Measurements from ENCODE around the gene LPCAT2.

DNA sequence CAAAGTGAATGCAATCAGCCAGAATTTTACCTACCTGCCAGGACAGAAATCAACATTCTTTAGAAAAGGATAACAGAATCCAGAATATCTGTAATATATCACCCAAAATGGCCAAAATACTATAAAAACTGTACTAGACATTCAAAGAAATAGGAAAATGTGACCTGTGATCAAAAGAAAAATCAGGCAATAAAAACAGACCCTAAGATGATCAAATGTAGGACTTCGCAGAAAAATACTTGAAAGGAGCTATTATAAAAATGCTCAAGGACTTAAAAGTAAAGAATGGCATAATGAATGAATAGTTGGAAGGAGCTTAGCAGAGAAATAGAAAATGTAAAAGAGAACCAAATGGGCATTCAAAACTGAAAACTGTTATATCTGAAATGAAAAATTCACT is 4.1 kb downstream of the LPCAT2 start:
- no peak for TF ChIP-seq PATZ1 (CRISPR knock-in tag; IDR thresholded peaks at IDR 0.05; ENCODE audit: borderline replicate concordance)
- no peak for TF ChIP-seq CSDC2 (CRISPR knock-in tag; IDR thresholded peaks at IDR 0.05)
- no peak for TF ChIP-seq ISL1 (CRISPR knock-in tag; IDR thresholded peaks at IDR 0.05)
- TF ChIP-seq ZFP30 (CRISPR knock-in tag; IDR thresholded peaks at IDR 0.05) = no peak
- no peak for TF ChIP-seq ZFP3 (CRISPR knock-in tag; IDR thresholded peaks at IDR 0.05)
